IPS-18c (cell line): Measurements from ENCODE around the gene SLC22A7.

Experiments used
- H3K4me3 ChIP-seq: 2 replicates; pipeline ENCODE4 v1.7.0; 2013; ENCODE audit warnings: low read depth, mild to moderate bottlenecking, low read length, moderate library complexity; ENCODE audit not compliant: insufficient read depth
- H3K9me3 ChIP-seq: one replicate; pipeline ENCODE4 v1.6.1; 2013; ENCODE audit warnings: mild to moderate bottlenecking, low read length, moderate library complexity; ENCODE audit not compliant: control insufficient read depth, insufficient read depth

Gene SLC22A7

GRCh38 chr6:43262780-43263313 is 35.2 kb upstream of the SLC22A7 start:
- peaks cover under 1% of the 10 kb centered on the region for H3K9me3 ChIP-seq
- no peak overlapping the region for H3K4me3 ChIP-seq

- H3K4me3 ChIP-seq = no peak overlapping the region
- peaks cover 2% of the 10 kb centered on the region for H3K9me3 ChIP-seq
Measured at GRCh38 chr6:43263314-43264178, 34.5 kb upstream of the SLC22A7 start.

- no peak overlapping the region for H3K4me3 ChIP-seq
- H3K9me3 ChIP-seq = peaks cover 2% of the 10 kb centered on the region
Measured at GRCh38 chr6:43264599-43265145, 33.4 kb upstream of the SLC22A7 start.

GRCh38 chr6:43265564-43265963 is 32.5 kb upstream of the SLC22A7 start:
- H3K9me3 ChIP-seq = peaks cover 2% of the 10 kb centered on the region
- H3K4me3 ChIP-seq = no peak overlapping the region

- no peak overlapping the region for H3K4me3 ChIP-seq
Measured at GRCh38 chr6:43267619-43268354, 30.3 kb upstream of the SLC22A7 start.

GRCh38 chr6:43268355-43268700 is 29.7 kb upstream of the SLC22A7 start:
- Histone ChIP-seq H3K9me3 (peaks cover 2% of the 10 kb centered on the region), H3K4me3 (no peak overlapping the region)

More at GRCh38 chr6:43267619-43268354, 30.3 kb upstream of the SLC22A7 start:
- H3K9me3 ChIP-seq = peaks cover 2% of the 10 kb centered on the region

- Histone ChIP-seq H3K9me3 (peaks cover 2% of the 10 kb centered on the region), H3K4me3 (peak overlapping the region; percentile 41; the same call in 1 of the 2 replicates)
Measured at GRCh38 chr6:43268782-43269272, 29.2 kb upstream of the SLC22A7 start.

- H3K4me3 ChIP-seq = peak overlapping the region; percentile 41
- peaks cover 2% of the 10 kb centered on the region for H3K9me3 ChIP-seq
Measured at GRCh38 chr6:43269273-43270007, 28.6 kb upstream of the SLC22A7 start.

- H3K9me3 ChIP-seq = peaks cover 2% of the 10 kb centered on the region
Measured at GRCh38 chr6:43271103-43271815, 26.8 kb upstream of the SLC22A7 start.

GRCh38 chr6:43271944-43272343 is 26.1 kb upstream of the SLC22A7 start:
- Histone ChIP-seq H3K4me3 (no peak overlapping the region), H3K9me3 (peaks cover 2% of the 10 kb centered on the region)

More at GRCh38 chr6:43271103-43271815, 26.8 kb upstream of the SLC22A7 start:
- no peak overlapping the region for H3K4me3 ChIP-seq

GRCh38 chr6:43273707-43274106 is 24.4 kb upstream of the SLC22A7 start:
- H3K4me3 ChIP-seq = no peak overlapping the region
- H3K9me3 ChIP-seq = no peaks in the 10 kb centered on the region

GRCh38 chr6:43274127-43274915 is 23.7 kb upstream of the SLC22A7 start:
- Histone ChIP-seq H3K9me3 (no peaks in the 10 kb centered on the region), H3K4me3 (peak overlapping the region; percentile 6; the same call in 1 of the 2 replicates)

GRCh38 chr6:43274916-43275597 is 23.0 kb upstream of the SLC22A7 start:
- Histone ChIP-seq H3K9me3 (no peaks in the 10 kb centered on the region), H3K4me3 (peak overlapping the region; percentile 38)

GRCh38 chr6:43275801-43276576 is 22.1 kb upstream of the SLC22A7 start:
- peak overlapping the region; percentile 38 for H3K4me3 ChIP-seq
- no peaks in the 10 kb centered on the region for H3K9me3 ChIP-seq
